Stimulated activated CD8-positive, alpha-beta memory T cell treated with anti-CD3 and anti-CD28 coated beads, Interleukin-7, amount 100 ng/mL, for 1 hour (primary cell): ENCODE measurements around the gene BIRC6.
"Not testable (repeated sequence)": the region's sequence is repeated elsewhere in the genome, so short reads cannot be mapped to it uniquely, and the experiment has no call there.

Experiments used
- DNase-seq, 2 donors: peaks; one replicate each; pipeline ENCODE4 v3.0.0-alpha.2; 2020; ENCODE audit warnings: low read depth in 2 of 2

BIRC6 gene

DNA sequence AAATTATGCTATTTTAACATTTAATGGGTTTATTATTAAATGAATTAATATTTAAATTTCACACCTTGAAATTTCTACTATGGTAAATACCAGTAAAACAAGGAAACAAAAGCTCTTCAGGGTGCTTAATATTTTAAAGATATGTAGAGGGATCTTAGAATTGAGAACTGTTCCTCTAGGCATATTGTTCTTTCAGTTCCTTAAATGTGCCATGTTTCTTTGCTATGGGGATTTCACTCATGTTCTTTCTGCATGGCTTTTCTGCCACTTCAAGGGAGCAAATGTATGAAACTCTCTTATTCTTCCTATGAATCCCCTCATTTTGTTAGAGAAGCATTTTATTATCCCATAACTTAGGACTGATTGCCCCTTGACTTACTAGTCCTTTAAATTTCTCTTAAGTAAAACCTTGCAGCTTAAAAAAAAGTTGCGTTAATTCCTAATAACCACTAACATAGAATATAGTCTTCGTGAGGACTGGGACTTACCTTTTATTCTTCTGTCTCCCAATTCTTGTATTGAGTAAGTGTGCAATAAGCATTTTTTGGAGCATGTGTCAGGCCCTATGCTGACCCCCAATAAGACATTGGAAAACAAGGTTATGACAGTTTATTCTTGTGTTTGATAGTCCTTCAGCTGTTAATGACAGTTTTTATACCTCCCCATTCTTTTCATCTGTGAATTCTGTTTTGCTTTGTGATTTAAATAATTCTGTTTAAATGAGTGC is 95.7 kb downstream of the BIRC6 start:
- DNase-seq, result no peak

GRCh38 chr2:32453242-32454062 is 96.6 kb downstream of the BIRC6 start:
- no peak for DNase-seq

- no peak for DNase-seq
Observed at GRCh38 chr2:32455816-32456215, 99.0 kb downstream of the BIRC6 start.

DNA sequence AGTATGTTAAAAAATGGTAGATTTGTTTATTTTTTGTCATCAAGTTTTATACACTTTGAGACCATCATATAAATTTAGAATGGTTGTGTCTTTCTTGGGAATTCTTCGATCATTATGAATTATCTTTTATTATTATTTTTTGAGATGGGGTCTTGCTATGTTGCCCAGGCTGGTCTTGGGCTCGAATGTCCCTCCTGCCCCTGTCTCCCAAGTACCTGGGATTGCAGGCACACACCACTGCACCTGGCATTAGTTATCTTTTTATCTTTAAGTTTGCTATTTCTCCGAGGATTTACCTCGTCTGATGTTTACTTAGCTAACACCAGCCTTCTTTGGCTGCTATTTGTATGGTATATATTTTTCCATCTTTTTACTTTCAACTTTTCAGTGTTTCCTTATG is 100.0 kb downstream of the BIRC6 start:
- DNase-seq, result no peak

DNA sequence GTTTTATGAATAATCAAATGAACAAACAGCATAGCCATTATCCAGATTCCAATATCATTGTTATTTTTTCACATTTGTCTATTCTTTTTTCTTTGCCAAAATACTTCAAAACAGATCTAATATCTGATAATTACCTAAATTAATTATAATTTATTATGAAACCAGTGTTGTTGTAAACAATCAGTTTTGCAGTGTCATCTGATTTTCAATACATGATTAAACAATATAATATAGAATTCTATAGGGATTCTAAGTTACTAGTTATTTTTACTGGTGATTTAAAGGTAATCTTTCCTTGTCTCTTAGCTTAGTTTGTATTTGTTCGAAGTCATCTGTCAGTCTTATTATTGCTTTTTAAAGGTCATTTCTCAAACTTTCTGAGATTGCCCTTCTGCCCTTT is 101.0 kb downstream of the BIRC6 start:
- no peak for DNase-seq

DNA sequence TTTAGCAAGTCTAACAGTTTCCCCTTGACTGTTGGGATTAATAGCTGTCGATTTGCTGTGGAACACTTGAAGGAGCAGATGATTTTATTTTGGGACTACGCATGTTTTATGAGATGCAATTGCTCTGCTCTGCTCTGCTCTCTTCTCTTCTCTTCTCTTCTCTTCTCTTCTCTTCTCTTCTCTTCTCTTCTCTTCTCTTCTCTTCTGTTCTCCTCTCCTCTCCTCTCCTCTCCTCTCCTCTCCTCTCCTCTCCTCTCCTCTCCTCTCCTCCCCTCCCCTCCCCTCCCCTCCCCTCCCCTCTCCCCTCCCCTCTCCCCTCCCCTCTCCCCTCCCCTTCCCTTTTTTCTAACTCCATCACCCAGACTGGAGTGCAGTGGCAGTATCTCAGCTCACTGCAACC is 104.0 kb downstream of the BIRC6 start:
- DNase-seq, result not testable (repeated sequence)

DNA sequence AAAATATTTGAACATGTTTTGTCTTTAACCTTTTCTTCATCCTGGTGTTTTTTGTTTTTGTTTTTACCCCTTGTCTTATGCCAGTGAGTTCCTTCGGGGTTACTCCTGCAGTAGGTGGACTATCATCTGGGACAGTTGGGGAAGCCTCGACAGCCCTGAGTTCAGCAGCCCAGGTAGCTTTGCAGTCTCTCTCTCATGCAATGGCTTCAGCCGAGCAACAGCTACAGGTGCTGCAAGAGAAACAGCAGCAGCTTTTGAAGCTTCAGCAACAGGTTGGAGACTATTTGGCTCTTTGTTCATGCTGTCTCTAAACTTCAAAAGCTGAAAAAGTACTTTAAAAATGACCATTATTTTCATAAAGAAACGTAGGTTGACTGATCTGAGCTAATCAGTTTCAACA is 106.3 kb downstream of the BIRC6 start:
- no peak for DNase-seq

- no peak for DNase-seq
Observed at GRCh38 chr2:32464431-32464830, 107.6 kb downstream of the BIRC6 start.

DNA sequence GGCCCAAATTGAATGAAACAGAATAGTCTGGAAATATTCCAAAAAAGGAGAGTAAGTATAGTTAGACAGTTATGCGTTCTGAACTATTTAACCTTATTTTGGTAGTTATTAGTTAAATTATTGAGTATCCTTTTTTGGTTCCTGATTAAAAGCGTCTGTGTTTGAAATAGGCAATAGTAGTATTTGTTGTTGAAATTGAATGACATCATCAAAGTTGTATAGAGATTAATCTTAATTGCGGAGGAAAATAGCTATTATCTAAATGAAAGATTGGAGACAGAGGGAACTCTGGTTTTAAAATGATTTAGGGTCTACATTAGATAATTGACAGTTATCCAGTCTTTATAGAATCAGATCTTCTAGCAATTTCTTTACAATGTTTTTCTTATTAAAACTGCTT is 115.8 kb downstream of the BIRC6 start:
- no peak for DNase-seq

DNA sequence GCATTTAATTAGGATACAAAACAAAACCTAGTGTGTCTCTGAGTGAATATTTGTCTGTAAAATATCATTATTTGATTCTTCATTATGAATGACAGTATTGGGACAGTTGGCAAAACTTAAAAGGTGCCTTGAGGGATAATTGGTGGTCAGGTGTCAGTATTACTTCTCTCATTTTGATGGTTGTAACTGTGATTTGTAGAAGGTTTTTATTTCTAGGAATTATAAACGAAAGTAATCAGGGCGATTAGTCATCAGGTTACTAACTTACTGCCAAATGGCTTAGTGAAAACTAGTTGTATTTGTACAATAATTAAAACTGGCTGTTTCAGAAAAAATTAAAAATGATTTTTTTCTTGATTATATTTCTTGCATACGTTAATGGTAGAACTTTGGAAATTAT is 117.6 kb downstream of the BIRC6 start:
- DNase-seq, result no peak

DNA sequence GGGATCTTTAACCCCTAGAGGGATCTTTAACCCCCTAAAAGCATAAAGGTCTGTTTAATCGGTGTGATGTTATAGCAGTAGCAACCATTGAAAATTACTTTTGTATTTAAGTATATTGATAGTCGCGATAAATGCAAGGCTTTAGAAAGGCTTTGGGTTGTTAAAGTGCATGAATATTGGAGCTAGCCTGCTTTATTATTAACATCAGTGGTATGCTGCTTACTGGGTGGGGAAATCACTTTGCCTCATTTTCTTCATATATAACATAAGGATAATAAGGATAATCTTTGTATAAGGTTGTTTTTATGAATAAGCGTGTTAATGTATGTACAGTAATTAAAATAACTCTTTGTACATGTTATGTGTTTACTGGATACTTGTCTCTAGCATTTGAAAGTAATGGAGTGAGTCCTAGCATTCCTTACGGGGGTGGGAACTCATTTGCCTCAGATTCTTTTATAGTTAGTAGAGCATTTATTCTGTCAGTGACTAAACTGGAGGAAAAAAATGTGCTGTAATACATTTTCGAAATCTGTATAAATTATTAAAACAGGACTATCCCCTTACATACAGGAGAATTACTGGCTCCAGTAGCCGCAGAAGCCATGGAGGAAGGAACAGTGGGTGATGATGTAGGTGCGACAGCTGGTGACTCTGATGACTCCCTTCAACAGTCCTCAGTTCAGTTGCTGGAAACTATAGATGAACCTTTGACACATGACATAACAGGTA is 122.2 kb downstream of the BIRC6 start:
- no peak for DNase-seq

DNA sequence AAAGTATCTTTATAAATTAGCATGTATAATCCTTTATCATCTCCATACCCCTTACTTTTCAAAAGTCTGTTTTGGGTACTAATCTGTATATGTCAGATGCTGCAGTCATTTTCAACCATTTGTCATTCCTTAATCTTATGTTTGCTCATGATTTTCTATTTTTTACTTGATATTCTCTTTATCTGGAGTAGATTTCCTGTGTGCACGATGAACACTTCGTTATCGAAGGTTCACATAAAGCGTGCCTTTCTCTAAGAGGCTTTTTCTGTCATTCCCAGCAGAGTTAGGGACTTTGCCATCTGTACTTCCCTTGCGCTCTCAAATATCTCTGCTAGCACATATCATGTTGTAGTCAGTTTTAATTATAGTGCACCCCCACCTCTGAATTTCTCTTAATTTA is 123.2 kb downstream of the BIRC6 start:
- no peak for DNase-seq

DNA sequence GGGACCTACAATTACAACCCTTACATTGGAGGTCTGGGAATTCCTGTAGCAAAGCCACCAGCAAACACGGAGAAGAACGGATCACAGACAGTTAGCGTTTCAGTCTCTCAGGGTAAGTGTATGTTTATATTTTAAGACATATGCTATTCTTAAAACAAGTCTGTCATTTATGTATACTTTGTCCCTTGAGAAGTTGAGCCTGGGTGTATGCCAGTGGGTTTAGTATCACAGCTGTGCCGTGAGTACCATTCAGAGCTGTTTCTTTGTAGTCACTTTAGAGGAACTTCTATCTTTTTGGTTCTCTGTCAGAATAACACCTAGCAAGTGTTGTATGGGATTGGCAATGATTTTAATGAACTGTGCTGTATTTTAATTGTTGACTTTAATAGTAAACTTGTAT is 125.6 kb downstream of the BIRC6 start:
- no peak for DNase-seq

- DNase-seq, result no peak
Observed at GRCh38 chr2:32484937-32485336, 128.1 kb downstream of the BIRC6 start.

- DNase-seq, result no peak
Observed at GRCh38 chr2:32485399-32485798, 128.6 kb downstream of the BIRC6 start.

- DNase-seq, result no peak
Observed at GRCh38 chr2:32489061-32489460, 132.2 kb downstream of the BIRC6 start.

DNA sequence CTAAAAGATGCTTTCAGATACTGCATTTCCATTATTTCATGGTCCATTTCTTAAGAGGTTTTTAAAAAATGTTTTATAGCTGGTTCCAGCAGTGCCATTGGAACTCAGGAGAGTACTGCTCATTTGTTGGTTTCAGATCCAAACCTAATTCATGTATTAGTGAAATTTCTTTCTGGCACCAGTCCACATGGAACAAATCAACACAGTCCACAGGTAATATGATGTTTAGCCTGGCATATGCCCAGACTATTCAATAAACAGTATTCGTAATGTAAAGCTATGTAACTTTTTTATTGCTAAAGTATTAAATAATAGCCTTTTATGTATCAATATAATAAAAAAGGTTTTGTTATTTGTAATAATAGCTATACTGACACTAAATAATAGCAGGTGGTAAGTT is 134.5 kb downstream of the BIRC6 start:
- DNase-seq, result no peak

DNA sequence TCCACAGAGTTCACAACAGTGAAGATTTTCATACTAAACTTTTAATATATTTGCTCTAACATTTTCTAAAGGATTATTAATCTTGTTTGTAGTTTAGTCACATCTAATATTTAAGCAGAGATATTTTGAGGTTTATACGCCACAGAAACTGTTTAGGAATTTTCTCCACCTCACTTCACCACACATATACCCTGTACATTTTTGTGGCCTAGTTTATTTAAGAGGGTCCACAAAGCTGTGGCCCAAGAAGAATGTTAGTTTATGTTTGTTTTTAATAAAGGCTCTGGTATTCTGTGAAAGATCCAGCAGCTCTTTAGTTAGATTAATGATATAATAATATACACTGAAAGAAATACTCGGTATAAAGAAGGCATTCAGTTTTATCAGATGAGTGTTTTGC is 138.3 kb downstream of the BIRC6 start:
- no peak for DNase-seq

GRCh38 chr2:32496662-32497061 is 139.8 kb downstream of the BIRC6 start:
- DNase-seq, result no peak

GRCh38 chr2:32498306-32498705 is 141.5 kb downstream of the BIRC6 start:
- no peak for DNase-seq

DNA sequence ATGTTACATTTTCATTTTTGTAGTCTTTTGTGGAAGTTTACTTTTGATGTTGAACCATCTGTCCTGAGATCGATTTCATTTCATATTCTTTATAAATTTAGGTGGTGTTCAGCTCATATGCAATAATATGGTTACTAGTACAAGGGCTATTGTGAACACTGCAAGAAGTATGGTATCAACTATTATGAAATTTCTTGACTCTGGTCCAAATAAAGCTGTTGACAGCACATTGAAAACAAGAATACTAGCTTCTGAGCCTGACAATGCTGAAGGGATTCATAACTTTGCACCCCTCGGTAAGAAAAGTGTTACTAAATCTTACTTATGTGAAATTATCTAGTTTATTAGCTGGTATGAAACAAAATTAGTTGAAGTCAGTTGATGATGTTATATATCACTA is 146.1 kb downstream of the BIRC6 start:
- DNase-seq, result no peak

DNA sequence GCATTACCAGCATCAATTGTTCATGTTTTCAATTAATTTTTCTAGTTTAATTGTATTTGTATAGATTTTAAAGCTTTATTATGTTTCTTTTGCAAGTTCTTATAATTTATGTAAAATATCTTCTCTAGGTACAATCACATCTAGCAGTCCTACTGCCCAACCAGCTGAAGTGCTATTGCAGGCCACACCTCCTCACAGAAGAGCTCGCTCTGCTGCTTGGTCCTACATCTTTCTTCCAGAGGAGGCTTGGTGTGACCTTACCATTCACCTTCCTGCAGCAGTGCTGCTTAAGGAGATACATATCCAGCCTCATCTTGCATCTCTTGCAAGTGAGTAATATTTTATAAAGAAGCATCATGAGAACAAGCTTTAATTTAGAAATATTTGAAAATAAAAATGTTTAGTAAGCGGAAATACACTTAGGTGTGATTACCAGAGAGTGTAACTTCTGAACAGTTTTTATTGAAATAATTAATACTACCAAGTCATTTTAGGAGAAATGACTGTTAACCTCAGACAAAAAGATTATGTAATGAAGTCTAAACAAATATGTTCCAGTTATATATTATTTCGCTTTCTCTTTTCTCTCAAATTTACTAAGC is 148.2 kb downstream of the BIRC6 start:
- DNase-seq, result no peak
